ENCODE results near the gene IFIT1. TPM values are rescaled to one million over a fixed set of nuclear protein-coding genes. Genes with fewer than 3 reads are reported as not detected.

IFIT1 gene
- polyA plus RNA-seq, 1 donor from 2014 or later, result not detected

GRCh38 chr10:89416465-89416864, 24.0 kb downstream of the IFIT1 start:
- Histone ChIP-seq H3F3A (ENCODE audit: insufficient read depth, low read length, poor library complexity, severe bottlenecking) (no peaks in the 10 kb centered on the region), H2AFZ (ENCODE audit: low read depth, low read length) (no peak overlapping the region), H3K4me2 (ENCODE audit: low read length) (no peak overlapping the region), H3K27ac (ENCODE audit: low read length) (no peak overlapping the region), H3K9me2 (ENCODE audit: insufficient read depth, low read length) (no peaks in the 10 kb centered on the region), H3K79me2 (replicated peaks; ENCODE audit: insufficient read depth, low read length) (peaks cover 3% of the 10 kb centered on the region), H3K9me3 (ENCODE audit: low read length) (no peaks in the 10 kb centered on the region), H3K4me3 (ENCODE audit: low read length) (peak overlapping the region; percentile 90), H3K27me3 (ENCODE audit: insufficient read depth, low read depth, low read length) (no peaks in the 10 kb centered on the region), H3K9ac (ENCODE audit: low read length) (no peak overlapping the region), H4K20me1 (ENCODE audit: insufficient read depth) (no peaks in the 10 kb centered on the region), H3K36me3 (ENCODE audit: insufficient read depth, low read length) (no peaks in the 10 kb centered on the region)
- no peak for TF ChIP-seq RAD21 (conservative IDR thresholded peaks at IDR 0.05)
- TF ChIP-seq REST (IDR thresholded peaks at IDR 0.05; ENCODE audit: borderline replicate concordance), result no peak
- TF ChIP-seq SMC3 (conservative IDR thresholded peaks at IDR 0.05; ENCODE audit: poor library complexity), result no peak
- no peak for TF ChIP-seq EP300 (conservative IDR thresholded peaks at IDR 0.05; ENCODE audit: poor library complexity, severe bottlenecking)

- Histone ChIP-seq H3K27me3 (ENCODE audit: insufficient read depth, low read depth, low read length) (no peaks in the 10 kb centered on the region), H3K9me3 (ENCODE audit: low read length) (no peaks in the 10 kb centered on the region), H3K4me3 (ENCODE audit: low read length) (peak overlapping the region; percentile 27), H2AFZ (ENCODE audit: low read depth, low read length) (no peak overlapping the region), H3K79me2 (replicated peaks; ENCODE audit: insufficient read depth, low read length) (peaks cover 3% of the 10 kb centered on the region), H3K9ac (ENCODE audit: low read length) (no peak overlapping the region), H3K4me2 (ENCODE audit: low read length) (no peak overlapping the region), H3F3A (ENCODE audit: insufficient read depth, low read length, poor library complexity, severe bottlenecking) (no peaks in the 10 kb centered on the region), H3K9me2 (ENCODE audit: insufficient read depth, low read length) (no peaks in the 10 kb centered on the region), H3K27ac (ENCODE audit: low read length) (no peak overlapping the region), H4K20me1 (ENCODE audit: insufficient read depth) (no peaks in the 10 kb centered on the region), H3K36me3 (ENCODE audit: insufficient read depth, low read length) (no peaks in the 10 kb centered on the region)
- TF ChIP-seq EZH2 (IDR thresholded peaks at IDR 0.05; ENCODE audit: borderline replicate concordance, insufficient read depth, low read length, poor library complexity, severe bottlenecking) (no peak), MXI1 (conservative IDR thresholded peaks at IDR 0.05; ENCODE audit: poor library complexity, severe bottlenecking) (no peak), EP300 (conservative IDR thresholded peaks at IDR 0.05; ENCODE audit: poor library complexity, severe bottlenecking) (no peak), CTCF (IDR thresholded peaks at IDR 0.05; ENCODE audit: poor library complexity, severe bottlenecking) (peak; percentile 21)
Observed at GRCh38 chr10:89419548-89419947, 27.1 kb downstream of the IFIT1 start.

DNA sequence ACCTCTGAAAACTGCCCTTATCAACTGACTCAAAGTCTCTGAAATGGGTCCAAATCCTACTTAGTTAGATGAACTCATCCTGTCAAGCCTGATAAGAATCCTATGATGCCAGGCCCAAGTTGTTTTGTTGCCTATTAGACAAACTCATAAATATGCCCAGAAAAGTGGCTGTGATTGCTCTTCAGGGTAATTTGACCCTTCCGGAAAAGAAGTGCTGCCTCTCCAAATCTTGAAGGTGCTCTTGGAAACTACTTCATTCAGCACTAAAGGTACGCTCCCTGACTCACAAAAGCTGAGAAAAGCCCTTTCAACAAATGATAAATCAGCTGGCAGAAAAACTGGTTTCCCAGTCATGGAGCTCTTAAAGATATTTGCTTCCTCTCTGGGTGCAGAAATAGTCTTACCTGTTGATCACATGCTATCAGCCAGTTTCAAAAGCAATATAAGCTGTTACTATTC, 28.6 kb downstream of the IFIT1 start:
- Histone ChIP-seq H3K27ac (ENCODE audit: low read length) (no peak overlapping the region), H3K4me2 (ENCODE audit: low read length) (no peak overlapping the region), H3K27me3 (ENCODE audit: insufficient read depth, low read depth, low read length) (no peaks in the 10 kb centered on the region), H3K9me3 (ENCODE audit: low read length) (no peaks in the 10 kb centered on the region), H2AFZ (ENCODE audit: low read depth, low read length) (no peak overlapping the region), H3K4me3 (ENCODE audit: low read length) (no peak overlapping the region), H4K20me1 (ENCODE audit: insufficient read depth) (no peaks in the 10 kb centered on the region), H3K9me2 (ENCODE audit: insufficient read depth, low read length) (no peaks in the 10 kb centered on the region), H3K9ac (ENCODE audit: low read length) (no peak overlapping the region), H3F3A (ENCODE audit: insufficient read depth, low read length, poor library complexity, severe bottlenecking) (no peaks in the 10 kb centered on the region), H3K79me2 (replicated peaks; ENCODE audit: insufficient read depth, low read length) (no peaks in the 10 kb centered on the region), H3K36me3 (ENCODE audit: insufficient read depth, low read length) (no peaks in the 10 kb centered on the region)
- TF ChIP-seq TAF1 (IDR thresholded peaks at IDR 0.05; ENCODE audit: low read depth) (no peak), MXI1 (conservative IDR thresholded peaks at IDR 0.05; ENCODE audit: poor library complexity, severe bottlenecking) (no peak), CTCF (IDR thresholded peaks at IDR 0.05; ENCODE audit: poor library complexity, severe bottlenecking) (no peak), POLR2AphosphoS5 (IDR thresholded peaks at IDR 0.05) (no peak), RAD21 (conservative IDR thresholded peaks at IDR 0.05) (no peak), EZH2 (IDR thresholded peaks at IDR 0.05; ENCODE audit: borderline replicate concordance, insufficient read depth, low read length, poor library complexity, severe bottlenecking) (no peak), SMC3 (conservative IDR thresholded peaks at IDR 0.05; ENCODE audit: poor library complexity) (no peak), EP300 (conservative IDR thresholded peaks at IDR 0.05; ENCODE audit: poor library complexity, severe bottlenecking) (no peak), REST (IDR thresholded peaks at IDR 0.05; ENCODE audit: borderline replicate concordance) (no peak)

Measured in neural cell (in vitro differentiated cells).